GM18511 (cell line): Measurements from ENCODE around the gene ROBO1.

Experiments
- ATAC-seq: cut with Tn5 transposase; IDR thresholded peaks from one replicate; pipeline ENCODE4 v1.9.1; 2021; ENCODE audit warnings: mild to moderate bottlenecking, moderate library complexity; ENCODE audit not compliant: unreplicated experiment

The ROBO1 gene

DNA sequence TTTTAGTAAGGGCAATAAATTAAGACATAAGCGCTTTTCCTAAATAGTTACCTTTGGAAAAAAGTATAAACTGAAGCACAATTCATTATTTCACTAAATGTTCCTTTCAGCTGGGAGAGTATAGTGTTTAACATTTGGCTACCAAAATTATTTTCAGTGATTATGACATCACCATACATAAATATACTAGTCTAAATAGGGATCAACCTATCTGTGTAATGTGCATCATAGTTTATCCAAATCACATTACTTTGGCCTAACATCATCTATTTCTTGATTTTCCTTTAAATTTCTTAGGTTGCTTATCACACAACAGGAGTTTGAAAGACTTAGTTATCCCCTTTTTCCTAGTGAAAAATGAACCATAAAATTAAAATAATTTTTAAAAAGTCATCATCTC, 738.9 kb downstream of the ROBO1 start:
- no peak for ATAC-seq

DNA sequence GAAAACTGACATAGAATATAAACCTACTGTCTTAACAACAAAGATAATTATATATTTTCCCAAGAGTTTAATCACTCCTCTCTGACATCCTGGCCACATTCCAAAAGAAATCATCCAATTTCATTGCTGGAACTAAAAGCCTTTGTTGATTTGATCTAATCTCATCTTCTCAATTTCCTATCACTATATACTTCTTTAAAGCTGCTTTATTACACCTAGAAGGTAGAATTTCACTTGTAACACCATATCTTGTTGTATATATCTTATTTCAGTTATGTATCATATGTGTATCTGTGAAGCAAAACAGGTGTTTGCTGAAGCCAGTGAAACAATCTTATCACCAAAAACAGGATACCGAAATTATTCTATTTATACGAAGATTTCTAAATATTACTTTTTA, 740.2 kb downstream of the ROBO1 start:
- ATAC-seq, result no peak

DNA sequence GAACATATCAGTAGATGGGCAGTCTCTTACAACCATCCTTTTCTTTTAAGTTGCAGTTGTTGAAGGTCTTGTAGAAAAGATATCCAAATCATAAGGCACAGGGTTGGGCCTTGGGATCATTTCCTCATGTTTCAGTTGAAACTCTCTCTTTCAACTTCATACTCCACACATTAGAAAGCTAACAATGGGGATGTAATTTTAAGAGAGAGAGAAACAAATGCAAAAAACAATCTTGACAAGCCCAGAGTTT, 747.9 kb downstream of the ROBO1 start:
- no peak for ATAC-seq

DNA sequence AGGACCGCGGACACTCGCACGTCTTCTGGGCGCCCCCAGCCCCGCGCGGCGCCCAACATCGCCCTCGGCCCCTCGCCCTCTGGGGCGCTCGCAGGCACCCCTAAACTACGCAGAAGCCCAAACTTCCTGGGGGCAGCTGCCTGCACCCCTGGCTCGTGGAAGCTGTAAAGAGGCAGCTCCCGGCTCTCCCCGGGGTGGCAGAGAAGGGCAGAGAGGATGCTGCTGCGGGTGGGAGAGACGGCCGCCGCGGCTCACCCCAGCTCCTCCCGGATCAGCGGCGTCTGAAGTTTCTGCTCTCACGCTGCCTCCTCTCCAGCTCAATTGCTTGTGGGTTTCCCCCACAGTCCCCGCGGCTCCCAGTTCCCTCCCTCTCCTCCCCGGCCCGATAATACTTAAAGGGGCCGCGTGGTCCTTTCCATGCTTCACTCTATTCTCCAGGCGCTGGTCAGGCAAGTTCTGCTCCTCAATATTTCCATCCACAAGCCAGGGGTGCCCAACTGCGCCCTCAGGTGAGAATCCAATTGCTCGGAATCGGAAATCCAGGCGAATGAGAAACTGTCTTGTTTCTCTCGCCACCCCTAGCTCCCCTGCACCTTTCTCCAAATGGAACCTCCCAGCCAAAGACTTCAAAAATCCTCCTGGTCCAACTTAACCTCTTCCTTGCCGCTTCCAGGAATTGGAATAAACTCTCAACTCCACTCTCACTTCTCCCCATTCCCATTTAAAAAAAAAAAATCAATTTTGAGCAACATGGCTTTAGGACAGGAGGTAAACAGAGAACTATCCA, 748.5 kb downstream of the ROBO1 start:
- ATAC-seq, result peak; percentile 50

DNA sequence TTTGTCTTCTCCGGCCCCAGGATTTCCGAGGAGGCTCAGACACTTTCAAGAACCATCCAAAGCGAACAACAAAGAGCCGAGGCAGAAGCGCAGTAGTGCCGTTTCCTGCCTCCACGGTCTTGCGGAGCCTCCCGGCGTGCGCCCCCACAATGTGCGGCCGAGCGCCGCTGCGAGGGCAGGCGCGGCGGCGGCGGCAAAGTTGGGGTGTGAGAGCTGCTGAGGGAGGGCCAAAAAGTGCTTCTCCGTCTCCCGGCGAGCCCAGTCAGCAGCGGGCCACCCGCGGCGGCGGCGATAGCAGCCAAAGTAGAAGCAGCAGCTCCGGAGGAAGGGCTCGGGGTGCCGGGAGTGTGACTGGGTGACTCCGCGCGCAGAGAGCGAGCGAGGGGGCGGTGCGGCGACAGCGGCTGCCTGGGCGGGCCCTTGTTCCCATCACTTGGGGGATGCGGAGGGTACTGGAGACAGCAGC, 749.1 kb downstream of the ROBO1 start:
- ATAC-seq, result peak; percentile 49

DNA sequence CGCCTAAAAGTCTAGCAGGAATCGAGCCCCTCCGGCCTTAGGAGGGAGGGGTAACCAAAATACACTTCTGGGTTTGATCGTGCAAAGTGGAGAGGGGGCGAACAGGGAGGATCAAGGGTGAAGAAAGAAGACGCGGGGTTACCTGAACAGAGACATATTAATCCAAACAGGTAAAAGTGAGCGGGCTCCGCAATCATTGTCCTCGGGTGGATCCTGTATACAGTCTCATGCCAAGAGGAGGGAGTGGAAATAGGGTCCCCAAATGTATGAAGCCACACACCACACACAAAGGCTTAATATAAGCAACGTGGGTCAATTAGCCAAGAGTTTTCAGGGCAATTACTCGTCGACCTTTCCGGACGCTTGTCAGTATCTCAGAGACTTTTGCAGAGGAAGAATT, 749.5 kb downstream of the ROBO1 start:
- ATAC-seq, result peak; percentile 5

DNA sequence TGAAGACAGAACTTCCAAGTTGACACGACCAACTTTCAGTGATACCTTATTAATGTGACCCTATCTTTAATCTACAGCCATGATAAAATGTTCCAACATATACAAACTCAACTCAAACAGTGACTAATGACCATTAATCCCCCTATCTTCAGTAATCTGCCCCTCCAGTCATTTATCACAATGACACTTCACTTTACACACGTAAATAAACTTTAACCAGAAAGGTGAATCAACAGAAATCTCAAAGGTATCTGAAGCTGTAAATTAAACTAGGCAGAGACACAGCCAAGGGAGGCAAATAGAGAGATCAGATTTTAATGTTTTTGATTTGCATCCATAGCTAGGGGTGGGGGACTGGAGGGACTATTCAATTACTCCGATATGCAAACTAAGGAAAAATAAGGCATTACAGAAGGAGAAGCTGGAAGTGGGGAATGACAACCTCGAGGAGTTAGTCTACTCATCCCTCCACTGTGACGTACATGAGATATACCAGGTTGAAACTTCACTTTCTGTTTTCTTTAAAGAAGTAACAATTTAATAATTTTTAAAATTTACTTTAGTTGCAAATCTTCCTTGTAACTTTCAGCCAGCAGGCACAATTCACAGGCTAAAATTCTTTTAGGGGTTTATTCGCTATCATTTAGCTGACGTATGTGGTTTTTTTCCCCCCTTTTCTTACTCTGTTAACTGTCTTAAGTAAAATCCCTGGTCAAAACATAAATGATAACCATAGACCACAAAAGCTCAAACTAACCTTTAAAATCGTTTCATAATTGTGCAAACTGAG, 751.0 kb downstream of the ROBO1 start:
- no peak for ATAC-seq

DNA sequence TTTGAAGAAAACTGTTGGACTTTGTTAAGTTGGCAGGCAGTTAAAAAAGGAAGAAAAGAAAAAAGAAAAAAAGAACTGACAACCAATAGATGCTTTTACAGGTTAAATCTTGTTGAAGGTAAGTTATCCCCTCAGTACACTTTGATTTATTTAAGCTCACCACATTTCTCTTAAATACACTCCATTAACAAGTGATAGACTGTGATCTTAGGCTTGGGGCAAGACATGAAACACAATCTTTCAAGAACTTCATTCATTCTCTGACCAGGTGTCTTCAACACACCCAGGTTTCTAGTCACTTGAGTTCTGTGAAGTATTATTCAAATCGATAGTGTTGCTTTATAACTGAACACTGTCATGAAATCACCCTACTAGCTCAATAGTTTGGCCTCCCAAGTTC, 751.9 kb downstream of the ROBO1 start:
- ATAC-seq, result no peak

DNA sequence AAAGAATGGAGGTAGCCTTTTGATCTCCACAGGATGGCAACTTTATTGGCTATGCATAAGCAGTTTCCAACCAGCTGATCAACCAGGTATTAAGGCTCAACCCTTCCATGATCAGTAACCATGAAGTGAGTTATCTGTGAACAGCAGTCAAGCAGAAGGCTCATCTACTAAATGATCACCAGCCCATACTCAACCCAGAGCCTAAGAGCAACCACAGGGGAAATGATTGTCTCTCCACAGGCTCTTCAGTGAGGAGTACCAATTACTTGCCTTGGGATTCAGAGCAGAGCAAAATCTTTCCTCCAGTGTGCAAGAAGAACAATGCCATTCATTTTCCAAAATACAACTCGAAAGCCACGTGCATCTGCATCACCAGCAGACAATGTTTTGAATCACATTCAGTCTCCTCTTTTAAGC, 754.8 kb downstream of the ROBO1 start:
- ATAC-seq, result no peak

DNA sequence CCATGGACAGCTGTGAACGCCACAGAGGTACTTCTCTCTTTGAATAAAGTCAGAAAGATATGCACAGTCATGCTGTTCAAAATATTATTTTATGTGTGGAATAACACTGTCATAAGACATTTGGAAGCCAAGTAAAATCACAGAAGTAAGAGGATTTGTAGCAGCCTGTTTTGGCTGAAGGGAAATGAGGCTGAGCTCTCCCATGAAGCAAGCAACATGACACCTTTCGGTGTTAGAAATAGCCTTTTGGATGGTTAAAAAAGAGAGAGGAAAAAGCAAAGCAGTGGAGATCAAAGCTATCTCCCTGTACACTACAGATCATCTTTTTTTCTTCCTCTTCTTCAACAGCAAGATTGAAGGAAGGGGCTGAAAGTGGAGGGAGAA, 755.3 kb downstream of the ROBO1 start:
- no peak for ATAC-seq

DNA sequence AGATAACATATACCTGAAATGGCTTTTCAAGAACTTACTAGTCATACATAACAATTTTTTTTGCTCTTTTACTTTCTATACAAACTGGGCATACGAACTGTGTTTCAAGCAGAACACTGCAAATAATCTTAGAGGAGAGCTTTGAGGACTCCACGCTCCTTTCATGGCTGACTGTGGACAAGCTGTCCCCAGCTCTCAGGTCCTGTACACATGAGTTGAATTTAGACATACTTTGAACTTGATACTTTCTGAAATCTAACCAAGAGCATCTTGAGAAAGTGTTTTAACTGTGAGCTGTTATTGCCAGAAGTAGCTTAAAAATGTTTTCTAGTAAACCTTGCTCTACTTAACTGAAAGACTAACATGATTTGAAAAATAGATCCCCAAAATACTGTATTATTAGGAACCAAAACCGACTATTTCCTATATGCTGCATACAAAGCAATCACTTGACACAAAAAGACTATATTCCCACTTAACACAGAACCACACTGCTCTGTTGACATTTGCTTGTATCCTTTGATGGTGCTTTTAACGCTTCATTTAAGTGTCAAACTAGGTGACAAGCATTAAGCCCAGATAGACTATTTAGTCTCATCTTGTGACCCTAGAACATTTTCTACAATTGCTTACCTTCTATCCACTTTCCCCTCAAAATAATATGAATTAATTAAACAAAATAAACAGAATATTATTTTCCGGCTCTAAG, 755.8 kb downstream of the ROBO1 start:
- ATAC-seq, result no peak

DNA sequence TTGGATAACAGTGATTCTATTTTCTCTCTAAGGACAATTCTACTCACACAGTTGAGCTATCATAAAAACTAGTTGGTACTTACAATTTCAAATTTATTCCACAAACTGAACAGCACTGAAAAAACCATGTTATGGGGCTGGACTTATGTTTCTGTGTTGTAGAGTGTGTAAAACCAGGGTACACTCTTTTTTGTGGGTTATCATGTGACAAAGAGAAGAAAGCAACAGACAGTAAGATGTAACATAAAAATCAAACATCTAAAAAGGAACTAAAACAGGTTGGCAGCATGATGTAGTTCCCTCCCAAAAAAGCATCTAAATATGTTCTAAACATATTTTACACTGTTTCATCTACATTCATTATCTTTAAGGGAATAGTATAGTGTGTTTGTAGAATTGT, 757.9 kb downstream of the ROBO1 start:
- ATAC-seq, result no peak

DNA sequence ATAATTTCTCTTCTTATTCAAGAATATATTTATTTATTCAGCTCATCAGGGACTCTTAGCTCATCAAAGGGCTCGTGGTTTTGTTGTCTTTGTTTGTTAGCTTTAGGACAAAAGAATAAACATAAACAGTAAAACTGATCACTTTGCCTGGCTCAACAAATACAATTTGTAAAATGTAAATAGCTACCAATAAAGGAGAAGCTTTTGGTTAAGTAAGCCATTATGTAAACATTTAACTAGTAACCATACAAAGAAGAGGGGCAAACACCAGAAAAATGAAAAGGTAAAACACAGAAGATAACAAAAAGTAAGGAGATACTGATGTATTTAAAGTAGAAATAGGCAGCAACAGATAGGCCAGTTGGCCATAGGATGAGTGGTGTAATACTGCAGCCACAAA, 761.7 kb downstream of the ROBO1 start:
- no peak for ATAC-seq

DNA sequence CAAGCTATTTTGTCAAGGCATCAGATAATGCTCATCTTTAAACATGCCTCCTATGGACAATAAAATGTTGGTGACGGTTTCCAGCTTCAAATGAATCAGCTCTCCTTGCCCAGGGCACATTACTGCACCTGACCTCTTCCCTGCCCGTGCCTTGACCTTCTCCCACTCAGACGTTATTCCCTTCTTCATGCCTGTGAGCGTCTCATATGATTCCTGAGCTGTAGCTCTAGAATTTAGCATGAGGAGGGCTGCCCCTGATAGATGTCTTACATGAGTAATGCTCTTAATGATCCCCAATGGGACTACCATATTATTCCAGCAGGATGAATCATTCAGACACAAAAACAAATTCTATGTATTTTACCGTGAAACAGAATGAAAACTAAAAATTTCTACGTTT, 762.7 kb downstream of the ROBO1 start:
- no peak for ATAC-seq

DNA sequence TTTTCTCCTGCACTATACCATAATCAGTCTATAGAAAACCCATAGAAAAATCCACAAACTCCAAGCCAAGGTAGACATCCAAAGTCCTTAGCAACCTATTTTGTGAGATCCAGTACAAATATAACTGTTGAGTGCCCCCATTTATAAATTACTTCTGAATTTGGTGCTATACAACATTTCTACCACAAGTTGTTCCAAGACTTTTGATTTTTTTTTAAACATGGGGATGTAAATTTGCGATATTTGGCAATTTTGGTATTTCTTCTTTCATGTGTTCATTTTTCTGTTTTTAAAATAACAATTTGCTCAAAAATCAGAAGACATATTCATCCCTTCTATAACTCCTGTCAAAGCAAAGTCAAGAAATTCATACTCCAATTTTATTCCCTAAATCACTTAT, 763.8 kb downstream of the ROBO1 start:
- ATAC-seq, result no peak

DNA sequence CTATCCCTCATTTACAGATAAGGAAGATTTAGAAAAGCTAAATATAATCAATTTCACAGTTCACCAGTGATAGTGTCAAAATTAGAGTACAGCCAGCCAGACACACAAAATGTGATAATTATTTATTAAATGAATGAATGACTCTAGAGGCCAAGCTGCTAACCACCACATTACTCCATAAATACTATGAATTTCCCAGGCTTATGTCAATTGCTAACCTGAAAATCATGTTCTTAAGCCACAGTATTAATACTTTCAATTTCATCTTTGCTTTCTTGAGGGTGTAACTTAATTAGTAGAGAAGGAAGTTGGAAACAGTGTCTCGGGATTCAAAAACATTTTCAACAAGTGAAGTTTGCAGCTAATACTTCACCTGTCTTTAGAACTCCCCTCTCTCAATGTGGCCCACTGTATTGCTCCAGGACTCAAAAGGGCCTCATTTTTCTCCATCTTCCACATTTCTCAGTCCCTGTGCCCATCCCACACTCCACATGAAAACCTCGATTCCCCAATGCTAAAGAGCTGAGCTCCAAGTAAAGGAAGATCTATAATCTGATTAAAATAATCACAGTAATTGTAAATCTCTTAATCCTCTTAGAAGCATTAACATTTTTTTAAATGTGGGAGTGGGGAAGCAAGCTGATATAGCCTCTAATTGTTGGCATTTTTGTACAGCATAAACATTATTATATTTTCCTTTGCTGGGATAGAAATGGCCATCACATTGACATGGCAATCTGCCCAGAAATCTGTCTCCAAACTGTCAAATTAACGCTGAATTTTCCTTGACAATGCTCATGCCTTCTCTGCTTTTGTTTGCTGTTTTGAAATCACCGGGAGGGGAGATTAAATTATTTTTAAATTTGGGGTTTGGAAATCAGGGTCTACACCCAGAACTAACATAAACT, 765.1 kb downstream of the ROBO1 start:
- ATAC-seq, result no peak

DNA sequence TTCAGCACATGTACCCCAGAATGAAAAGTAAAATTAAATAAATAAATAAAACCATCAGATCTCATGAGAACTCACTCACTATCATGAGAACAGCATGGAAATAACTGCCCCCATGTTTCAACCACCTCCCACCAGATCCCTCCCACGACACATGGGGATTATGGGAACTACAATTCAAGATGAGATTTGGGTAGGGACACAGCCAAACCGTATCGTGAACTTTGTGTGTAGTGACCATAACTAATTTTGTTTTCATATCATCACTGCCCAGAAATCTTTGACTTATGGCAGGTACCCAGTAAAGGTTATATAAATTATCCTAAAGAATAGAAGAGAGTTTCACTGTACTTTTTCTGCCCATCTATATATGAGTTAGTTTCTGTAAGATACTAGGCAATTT, 766.5 kb downstream of the ROBO1 start:
- no peak for ATAC-seq

DNA sequence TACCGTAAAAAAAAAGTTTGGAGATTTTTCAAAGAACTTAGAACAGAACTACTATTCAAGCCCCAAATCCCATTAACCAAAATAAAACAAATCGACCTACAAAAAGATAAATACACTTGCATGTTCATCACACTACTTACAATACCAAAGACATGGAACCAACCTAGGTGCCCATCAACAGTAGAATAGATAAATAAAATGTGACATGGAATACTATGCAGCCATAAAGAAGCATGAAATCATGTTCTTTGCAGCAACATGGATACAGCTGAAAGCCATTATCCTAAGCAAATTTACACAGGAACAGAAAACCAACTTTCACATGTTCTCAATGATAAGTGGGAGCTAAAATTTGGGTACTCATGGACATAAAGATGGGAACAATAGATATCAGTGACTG, 768.7 kb downstream of the ROBO1 start:
- ATAC-seq, result no peak

DNA sequence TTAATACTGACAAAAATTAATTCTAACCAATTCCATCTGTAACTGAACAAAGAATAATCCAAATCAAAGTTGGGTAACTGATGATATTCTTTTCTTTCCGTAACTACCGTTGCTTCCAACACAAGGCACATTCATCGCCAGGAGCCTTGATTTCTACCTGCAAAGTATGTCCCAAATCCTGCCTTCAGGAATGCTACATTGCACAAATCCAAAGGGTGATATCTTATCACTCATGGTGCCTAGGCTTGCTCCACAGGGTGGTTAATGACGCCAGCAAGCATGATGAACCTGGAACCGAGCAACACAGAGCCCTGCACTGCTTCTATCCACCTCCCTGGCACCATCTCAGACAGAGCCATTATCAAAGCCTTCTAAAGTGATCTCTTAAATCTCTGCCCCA, 772.7 kb downstream of the ROBO1 start:
- no peak for ATAC-seq

DNA sequence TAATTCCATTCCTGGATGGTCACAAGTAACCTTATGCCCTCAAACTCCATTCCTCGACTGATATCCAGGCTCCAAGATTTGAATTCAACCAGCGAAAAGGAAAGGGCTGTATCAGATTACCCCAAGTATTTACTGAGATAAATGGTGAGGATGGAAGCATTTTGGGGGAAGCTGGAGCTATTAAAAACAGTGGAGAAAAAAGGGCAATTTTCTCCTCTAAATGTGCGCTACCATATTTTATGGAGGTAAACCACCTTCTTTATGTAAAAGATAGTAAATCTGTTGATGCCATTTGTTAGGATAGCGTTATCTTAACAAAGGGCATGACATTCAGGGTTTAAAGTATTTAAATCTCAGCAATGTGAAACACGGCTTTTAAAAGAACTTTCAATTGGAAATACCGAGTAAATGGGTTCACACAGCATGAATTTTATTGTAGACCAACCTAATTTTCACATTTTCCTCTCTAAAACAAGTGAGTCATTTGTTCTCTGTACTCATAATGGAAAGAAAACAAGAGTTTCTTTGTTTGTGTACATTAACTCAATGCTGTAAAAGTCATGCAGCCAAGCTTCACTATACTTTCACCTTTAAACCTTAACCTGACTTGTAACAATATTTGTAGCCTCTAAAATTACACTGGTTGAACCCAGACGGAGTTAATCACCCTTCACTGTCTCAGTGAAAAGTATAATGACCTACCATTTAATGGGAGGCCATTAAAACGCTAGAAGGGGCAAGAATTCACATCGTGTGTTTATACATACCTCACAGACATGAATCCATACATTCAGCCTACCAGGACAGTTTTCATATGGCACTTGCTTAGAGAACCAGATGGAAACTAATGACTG, 773.4 kb downstream of the ROBO1 start:
- no peak for ATAC-seq
